ENCODE data around the gene ADRB2. TPM values are rescaled to one million over a fixed set of nuclear protein-coding genes. Genes with fewer than 3 reads are reported as not detected.

The ADRB2 gene
- 1.7 and 2.8 TPM in 2 replicates for total RNA-seq

GRCh38 chr5:148826053-148826738, at the start of gene ADRB2:
ADRB2 (plus strand) TSS chr5:148826611; CDS start chr5:148826832, 221 bp downstream.

Other genes starting within 250 kb of the ADRB2 start
- not detected in 2 replicates for gene HTR4, start 172.1 kb upstream of the ADRB2 start, total RNA-seq
- gene SH3TC2, start 236.5 kb downstream of the ADRB2 start, total RNA-seq = 1.5 and 1.7 TPM in 2 replicates